Body of pancreas (tissue), 4 donors: ENCODE data around the gene DARS1.

Experiments
- CTCF ChIP-seq, 7 experiments: fragments of 450-650 bp in 4 of 7; fragments of 200-600 bp in 3 of 7; sonication (generic) in 3 of 7; IDR thresholded peaks; one replicate each; pipeline ENCODE4 v1.5.1; 2016 to 2019; ENCODE audit warnings: antibody characterized with exemption in 7 of 7
- POLR2A ChIP-seq, 3 donors: fragments of 450-650 bp; IDR thresholded peaks; one replicate each; pipeline ENCODE4 v1.6.1; 2016; ENCODE audit warnings: antibody characterized with exemption in 3 of 3, mild to moderate bottlenecking in 2 of 3

DNA sequence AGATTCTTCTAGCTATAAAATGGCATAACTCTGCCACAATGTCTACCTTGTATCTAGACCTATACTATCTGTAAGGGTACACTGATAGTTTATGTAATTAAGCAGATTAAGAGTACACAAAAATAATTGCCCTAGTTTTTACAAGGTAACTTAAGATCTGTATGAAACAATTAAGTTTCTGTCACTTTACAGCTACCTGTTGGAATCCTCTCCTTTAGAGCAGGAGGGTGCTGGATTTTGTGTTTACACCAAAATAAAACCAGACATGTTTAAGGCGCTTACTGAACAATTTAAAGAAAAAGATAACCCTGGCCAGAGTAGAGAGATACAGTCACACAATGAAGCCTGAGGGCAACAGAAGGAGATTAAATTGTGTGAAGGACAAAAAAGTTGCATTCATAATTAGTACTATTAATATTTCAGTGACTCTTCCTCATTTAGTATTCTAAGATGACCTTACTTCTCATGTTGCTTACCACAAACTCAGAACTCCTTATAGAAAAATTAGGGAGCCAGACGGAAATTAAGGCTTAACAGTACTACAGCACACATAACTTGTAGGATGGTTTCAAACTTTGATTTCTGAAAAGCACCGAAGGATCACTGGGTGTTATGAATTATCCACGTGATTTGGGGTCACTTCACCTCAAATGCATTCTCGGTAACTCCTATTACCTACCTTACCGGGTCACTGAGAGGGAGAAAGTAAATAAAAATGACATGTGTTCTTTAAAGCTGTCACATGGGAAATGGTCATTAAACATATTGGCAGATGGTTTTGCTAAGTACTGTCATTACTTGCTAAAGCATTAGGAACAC lies 1.0 kb downstream of the DARS1 start:
- TF ChIP-seq CTCF (IDR thresholded peaks at IDR 0.05) (no peak), POLR2A (IDR thresholded peaks at IDR 0.05) (no peak)
